ENCODE results near the gene COA8. TPM values are rescaled to one million over a fixed set of nuclear protein-coding genes. Genes with fewer than 3 reads are reported as not detected.

Gene COA8
- total and polyA plus RNA-seq, 7 donors: 33.9 to 67.3 (median 38.2) TPM

GRCh38 chr14:103623883-103624482 lies 61.2 kb downstream of the COA8 start:
- intact Hi-C loops (cut with DNase I): no loop called here
- no peak for DNase-seq
- Histone ChIP-seq H3K4me1 (peaks cover 0 to 33% (median 29%) of the 10 kb centered on the region in 4 donors), H3K4me3 (no peak overlapping the region), H3K27me3 (no peaks in the 10 kb centered on the region), H3K36me3 (no peaks in the 10 kb centered on the region), H3K9me3 (no peaks in the 10 kb centered on the region), H3K27ac (peak overlapping the region in 3 of 4 donors; percentile 43 to 73 (median 70))
- TF ChIP-seq, protein P1, sequence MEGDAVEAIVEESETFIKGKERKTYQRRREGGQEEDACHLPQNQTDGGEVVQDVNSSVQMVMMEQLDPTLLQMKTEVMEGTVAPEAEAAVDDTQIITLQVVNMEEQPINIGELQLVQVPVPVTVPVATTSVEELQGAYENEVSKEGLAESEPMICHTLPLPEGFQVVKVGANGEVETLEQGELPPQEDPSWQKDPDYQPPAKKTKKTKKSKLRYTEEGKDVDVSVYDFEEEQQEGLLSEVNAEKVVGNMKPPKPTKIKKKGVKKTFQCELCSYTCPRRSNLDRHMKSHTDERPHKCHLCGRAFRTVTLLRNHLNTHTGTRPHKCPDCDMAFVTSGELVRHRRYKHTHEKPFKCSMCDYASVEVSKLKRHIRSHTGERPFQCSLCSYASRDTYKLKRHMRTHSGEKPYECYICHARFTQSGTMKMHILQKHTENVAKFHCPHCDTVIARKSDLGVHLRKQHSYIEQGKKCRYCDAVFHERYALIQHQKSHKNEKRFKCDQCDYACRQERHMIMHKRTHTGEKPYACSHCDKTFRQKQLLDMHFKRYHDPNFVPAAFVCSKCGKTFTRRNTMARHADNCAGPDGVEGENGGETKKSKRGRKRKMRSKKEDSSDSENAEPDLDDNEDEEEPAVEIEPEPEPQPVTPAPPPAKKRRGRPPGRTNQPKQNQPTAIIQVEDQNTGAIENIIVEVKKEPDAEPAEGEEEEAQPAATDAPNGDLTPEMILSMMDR (IDR thresholded peaks at IDR 0.05): no peak
- TF ChIP-seq POLR2AphosphoS5 (IDR thresholded peaks at IDR 0.05): peak in 1 of 4 donors; percentile 6
- TF ChIP-seq POLR2A (IDR thresholded peaks at IDR 0.05): no peak
- 39 to 70% methylated on average over 16 of the region's 16 CpGs for WGBS, 2 donors

- TF ChIP-seq POLR2AphosphoS5 (IDR thresholded peaks at IDR 0.05) (peak in 2 of 4 donors; percentile 9 to 59), EP300 (IDR thresholded peaks at IDR 0.05) (no peak)
- H3K27me3 ChIP-seq: no peaks in the 10 kb centered on the region
- DNase-seq: peak; percentile 85
- peak overlapping the region; percentile 43 to 73 (median 66) for H3K27ac ChIP-seq
- H3K4me3 ChIP-seq: no peak overlapping the region
- intact Hi-C loops (cut with DNase I): no loop called here
- peaks cover 0 to 34% (median 29%) of the 10 kb centered on the region in 4 donors for H3K4me1 ChIP-seq
- no peaks in the 10 kb centered on the region for H3K36me3 ChIP-seq
- H3K9me3 ChIP-seq: no peaks in the 10 kb centered on the region
- 7 to 29% methylated on average over 10 of the region's 10 CpGs for WGBS, 2 donors
Measured at GRCh38 chr14:103624860-103625259, 62.1 kb downstream of the COA8 start.

GRCh38 chr14:103625356-103626095 lies 62.8 kb downstream of the COA8 start:
- H3K4me1 ChIP-seq: peaks cover 0 to 40% (median 35%) of the 10 kb centered on the region in 4 donors
- TF ChIP-seq EP300 (IDR thresholded peaks at IDR 0.05) (no peak), POLR2AphosphoS5 (IDR thresholded peaks at IDR 0.05) (no peak), POLR2A (IDR thresholded peaks at IDR 0.05) (no peak)
- TF ChIP-seq, protein P1 (IDR thresholded peaks at IDR 0.05): no peak
- 47 to 67% methylated on average over 11 of the region's 11 CpGs for WGBS, 2 donors
- H3K27me3 ChIP-seq: no peaks in the 10 kb centered on the region
- no peaks in the 10 kb centered on the region for H3K36me3 ChIP-seq
- no peaks in the 10 kb centered on the region for H3K9me3 ChIP-seq
- H3K4me3 ChIP-seq: no peak overlapping the region
- H3K27ac ChIP-seq: peak overlapping the region; percentile 43 to 73 (median 66)
- DNase-seq: no peak
- intact Hi-C loops (cut with DNase I): no loop called here

GRCh38 chr14:103626146-103626850 lies 63.5 kb downstream of the COA8 start:
- WGBS, 2 donors: 78 to 80% methylated on average over 5 of the region's 5 CpGs
- no peaks in the 10 kb centered on the region for H3K36me3 ChIP-seq
- H3K4me3 ChIP-seq: no peak overlapping the region
- H3K9me3 ChIP-seq: no peaks in the 10 kb centered on the region
- DNase-seq: no peak
- H3K27ac ChIP-seq: peak overlapping the region in 3 of 4 donors; percentile 14 to 100 (median 61)
- no peaks in the 10 kb centered on the region for H3K27me3 ChIP-seq
- TF ChIP-seq, protein P1 (IDR thresholded peaks at IDR 0.05): no peak
- TF ChIP-seq POLR2A (IDR thresholded peaks at IDR 0.05) (no peak), EP300 (IDR thresholded peaks at IDR 0.05) (no peak), POLR2AphosphoS5 (IDR thresholded peaks at IDR 0.05) (no peak)
- intact Hi-C loops (cut with DNase I): no loop called here
- peaks cover 0 to 48% (median 42%) of the 10 kb centered on the region in 4 donors for H3K4me1 ChIP-seq

Measured in sigmoid colon (tissue), 7 donors.